NCI-H1694 (cell line): ENCODE measurements around the gene ARID4A.
"Not testable (repeated sequence)": the region's sequence is repeated elsewhere in the genome, so short reads cannot be mapped to it uniquely, and the experiment has no call there.

ENCODE experiments used
- DNase-seq: peaks from one replicate; lab custom pipeline; 2025; lab: John Stamatoyannopoulos, UW

The ARID4A gene, protein sequence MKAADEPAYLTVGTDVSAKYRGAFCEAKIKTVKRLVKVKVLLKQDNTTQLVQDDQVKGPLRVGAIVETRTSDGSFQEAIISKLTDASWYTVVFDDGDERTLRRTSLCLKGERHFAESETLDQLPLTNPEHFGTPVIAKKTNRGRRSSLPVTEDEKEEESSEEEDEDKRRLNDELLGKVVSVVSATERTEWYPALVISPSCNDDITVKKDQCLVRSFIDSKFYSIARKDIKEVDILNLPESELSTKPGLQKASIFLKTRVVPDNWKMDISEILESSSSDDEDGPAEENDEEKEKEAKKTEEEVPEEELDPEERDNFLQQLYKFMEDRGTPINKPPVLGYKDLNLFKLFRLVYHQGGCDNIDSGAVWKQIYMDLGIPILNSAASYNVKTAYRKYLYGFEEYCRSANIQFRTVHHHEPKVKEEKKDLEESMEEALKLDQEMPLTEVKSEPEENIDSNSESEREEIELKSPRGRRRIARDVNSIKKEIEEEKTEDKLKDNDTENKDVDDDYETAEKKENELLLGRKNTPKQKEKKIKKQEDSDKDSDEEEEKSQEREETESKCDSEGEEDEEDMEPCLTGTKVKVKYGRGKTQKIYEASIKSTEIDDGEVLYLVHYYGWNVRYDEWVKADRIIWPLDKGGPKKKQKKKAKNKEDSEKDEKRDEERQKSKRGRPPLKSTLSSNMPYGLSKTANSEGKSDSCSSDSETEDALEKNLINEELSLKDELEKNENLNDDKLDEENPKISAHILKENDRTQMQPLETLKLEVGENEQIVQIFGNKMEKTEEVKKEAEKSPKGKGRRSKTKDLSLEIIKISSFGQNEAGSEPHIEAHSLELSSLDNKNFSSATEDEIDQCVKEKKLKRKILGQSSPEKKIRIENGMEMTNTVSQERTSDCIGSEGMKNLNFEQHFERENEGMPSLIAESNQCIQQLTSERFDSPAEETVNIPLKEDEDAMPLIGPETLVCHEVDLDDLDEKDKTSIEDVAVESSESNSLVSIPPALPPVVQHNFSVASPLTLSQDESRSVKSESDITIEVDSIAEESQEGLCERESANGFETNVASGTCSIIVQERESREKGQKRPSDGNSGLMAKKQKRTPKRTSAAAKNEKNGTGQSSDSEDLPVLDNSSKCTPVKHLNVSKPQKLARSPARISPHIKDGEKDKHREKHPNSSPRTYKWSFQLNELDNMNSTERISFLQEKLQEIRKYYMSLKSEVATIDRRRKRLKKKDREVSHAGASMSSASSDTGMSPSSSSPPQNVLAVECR

DNA sequence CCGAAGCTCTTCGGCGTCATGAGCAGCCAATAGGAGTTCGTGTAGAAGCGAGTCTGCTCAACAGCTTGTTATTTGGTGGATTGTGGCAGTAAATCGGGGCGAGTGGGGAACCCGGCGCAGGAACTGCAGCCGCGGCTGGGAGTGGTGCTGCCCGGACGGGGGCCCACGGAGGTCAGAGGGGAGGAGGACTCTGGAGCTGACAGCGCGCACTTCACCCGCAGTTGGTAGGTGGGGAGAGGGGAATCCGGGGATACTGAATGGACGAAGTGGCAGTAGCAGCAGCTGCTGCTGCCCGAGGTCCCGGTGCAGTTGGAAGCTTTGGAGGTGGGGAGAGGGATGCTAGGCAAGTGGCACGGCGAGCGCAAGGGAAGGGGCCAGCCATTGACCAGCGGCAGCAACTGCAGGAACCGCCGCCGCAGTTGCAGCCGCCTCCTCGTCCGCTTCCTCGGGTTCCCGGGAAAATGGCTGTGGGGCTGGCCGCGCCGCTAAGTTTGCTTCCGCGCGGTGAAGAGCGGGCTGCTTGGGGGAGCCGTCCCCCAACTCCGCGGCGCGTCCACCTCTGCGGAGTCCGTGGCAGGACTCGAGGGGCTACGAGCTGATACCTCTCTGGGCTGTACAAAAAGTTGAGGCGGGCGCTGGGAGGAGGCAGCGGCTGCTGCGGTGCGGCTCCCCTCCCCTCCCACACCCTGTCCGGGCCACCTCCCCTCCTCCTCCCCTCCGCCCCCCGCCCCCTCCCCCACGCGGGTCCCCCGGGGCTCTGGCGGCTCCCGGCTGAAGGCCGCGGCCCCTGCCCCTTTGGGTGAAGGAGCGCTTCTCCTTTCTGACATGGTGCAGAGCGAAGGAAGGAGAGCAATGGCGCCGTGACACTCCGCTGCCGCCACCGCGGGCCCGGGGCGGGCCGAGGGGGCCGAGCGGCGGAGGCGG lies at the start of gene ARID4A:
Gene ARID4A (plus strand): TSS at position 79 of the 924 bp plus-strand sequence. CDS start 1,300 bp downstream, outside the sequence.
- DNase-seq, result no peak

DNA sequence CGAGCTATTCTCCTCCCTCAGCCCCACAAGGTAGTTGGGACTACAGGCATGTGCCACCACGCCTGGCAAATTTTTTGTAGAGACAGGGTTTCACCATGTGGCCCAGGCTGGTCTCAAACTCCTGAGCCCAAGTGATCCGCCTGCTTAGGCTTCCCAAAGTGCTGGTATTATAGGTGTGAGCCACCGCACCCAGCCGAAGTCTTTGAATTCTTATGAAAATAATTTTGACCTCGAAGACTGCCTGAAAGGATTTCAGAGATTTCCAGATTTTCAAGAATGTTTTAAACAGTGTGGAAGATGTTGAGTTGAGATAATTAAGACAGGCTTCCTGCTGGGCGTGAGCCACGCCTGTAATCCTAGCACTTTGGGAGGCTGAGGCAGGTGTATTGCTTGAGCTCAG lies 48.7 kb upstream of the ARID4A start:
- DNase-seq, result no peak

- no peak for DNase-seq
Measured at GRCh38 chr14:58258156-58258555, 40.2 kb upstream of the ARID4A start.

- DNase-seq, result not testable (repeated sequence)
Measured at GRCh38 chr14:58262005-58262404, 36.4 kb upstream of the ARID4A start.

DNA sequence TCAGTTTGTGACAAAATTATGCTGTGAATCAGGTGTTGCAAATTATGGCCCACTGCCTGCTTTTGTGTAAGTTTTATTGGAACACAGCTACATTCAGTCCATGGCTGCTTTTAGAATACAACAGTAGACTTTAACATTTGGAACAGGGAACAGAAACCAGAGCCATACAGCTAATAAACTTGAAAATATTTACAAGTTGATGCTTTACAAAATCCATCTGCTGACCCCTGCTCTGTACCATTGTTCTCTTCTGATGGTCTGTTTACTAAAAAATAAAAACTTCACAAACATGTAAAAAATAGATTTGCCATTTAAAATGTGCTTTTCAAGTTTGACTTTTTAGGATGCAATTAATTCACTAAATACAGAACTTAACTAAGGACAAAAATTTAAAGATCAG lies 33.0 kb upstream of the ARID4A start:
- DNase-seq, result no peak

GRCh38 chr14:58270628-58271027 lies 27.7 kb upstream of the ARID4A start:
- no peak for DNase-seq

- DNase-seq, result no peak
Measured at GRCh38 chr14:58272588-58273372, 25.6 kb upstream of the ARID4A start.

GRCh38 chr14:58274881-58275280 lies 23.5 kb upstream of the ARID4A start:
- no peak for DNase-seq

DNA sequence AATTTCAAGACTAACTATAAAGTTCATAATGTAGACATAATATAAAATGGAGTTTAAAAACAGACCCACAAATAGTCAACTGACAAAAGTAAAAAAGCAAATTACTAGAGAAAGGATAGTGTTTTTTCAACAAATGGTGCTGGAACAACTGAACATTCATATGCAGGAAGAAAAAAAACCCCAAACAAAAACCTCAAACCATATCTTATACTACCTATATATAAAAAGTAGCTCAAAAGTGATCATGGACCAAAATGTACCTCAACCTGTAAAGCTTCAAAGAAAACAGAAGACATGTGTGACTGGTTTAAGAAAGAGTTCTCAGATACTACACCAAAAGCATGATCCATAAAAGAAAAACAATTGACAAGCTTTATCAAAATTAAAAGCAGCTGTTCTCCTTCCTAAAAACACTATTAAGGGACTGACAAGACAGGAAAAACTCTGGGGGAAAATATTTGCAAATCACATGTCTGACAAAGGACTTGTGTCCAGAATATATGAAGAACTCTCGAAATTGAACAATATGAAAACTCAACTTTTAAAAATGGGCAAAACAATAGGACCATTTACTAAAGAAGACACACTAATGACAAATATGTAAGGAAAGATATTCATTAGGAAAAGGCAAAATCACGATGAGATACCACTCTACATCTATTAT lies 22.7 kb upstream of the ARID4A start:
- no peak for DNase-seq

DNA sequence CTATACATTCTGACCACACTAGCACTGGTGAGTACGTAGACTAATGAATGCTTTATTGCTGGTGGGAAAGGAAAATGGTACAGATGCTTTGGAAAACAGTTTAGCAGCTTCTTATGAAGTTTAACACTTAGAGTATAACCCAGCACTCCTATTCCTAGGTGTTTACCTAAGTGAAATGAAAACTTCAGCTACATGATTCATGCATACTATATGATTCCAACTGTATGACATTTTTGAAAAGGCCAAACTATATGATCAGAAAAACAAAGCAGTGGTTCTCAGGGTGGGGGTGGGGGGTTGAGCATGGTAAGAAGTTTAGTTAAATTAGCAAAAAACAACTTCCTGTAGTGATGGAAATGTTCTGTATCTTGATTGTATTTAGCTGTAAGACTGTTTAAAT lies 22.1 kb upstream of the ARID4A start:
- DNase-seq, result no peak

GRCh38 chr14:58278177-58278576 lies 20.2 kb upstream of the ARID4A start:
- no peak for DNase-seq

GRCh38 chr14:58280954-58281787 lies 17.2 kb upstream of the ARID4A start:
- DNase-seq, result no peak

DNA sequence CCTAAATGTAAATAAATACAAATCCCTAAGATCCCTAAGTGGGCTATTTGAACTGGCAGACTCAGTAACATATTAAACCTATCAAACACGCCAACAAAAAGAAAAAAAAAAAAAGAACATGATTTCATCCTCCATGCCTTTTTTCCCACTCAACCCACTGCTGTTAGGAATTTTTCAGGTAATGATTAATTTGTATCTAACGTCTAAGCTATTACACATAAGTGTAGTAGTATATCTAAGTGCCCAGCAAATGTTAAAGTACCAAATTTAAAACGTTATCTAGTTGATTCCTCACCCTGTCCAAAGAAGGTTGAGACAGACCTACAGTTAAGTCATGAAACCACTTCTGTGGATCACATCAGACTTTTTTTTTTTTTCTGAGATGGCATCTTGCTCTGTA lies 16.4 kb upstream of the ARID4A start:
- no peak for DNase-seq

- DNase-seq, result no peak
Measured at GRCh38 chr14:58282925-58283593, 15.3 kb upstream of the ARID4A start.

GRCh38 chr14:58283730-58284129 lies 14.6 kb upstream of the ARID4A start:
- DNase-seq, result no peak

GRCh38 chr14:58285132-58285531 lies 13.2 kb upstream of the ARID4A start:
- DNase-seq, result no peak

GRCh38 chr14:58287607-58288042 lies 10.7 kb upstream of the ARID4A start:
- no peak for DNase-seq

DNA sequence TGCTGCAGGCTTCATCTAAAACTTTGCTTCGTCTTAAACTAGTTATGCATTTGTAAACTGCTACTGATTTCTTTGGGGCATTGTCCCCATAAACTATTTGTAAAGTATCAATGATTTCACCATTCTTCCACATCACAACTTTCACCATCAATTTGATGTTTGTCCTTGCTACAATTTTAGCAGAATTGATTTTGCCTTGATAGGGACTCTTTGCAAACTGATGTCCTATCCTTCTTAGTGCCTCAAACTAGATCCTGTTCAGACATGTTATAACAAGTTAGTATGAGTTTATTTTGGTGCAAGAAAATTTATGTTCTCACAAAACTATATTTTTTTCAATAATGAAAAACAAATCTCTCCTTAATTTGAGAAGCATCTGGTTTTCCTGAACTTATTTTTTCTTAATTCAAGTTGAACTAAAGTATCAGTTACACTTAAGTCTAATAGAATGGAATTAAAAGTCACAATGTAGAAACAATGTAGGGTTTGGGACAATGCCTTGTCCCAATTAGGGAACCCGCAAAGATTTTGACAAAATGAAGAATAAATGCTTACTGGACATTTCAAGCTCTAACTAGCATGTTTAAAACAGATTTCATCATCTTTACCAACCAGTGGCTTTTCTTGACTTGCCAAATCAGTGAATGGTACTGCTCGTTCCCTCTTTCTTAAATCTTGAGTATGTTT lies 10.1 kb upstream of the ARID4A start:
- no peak for DNase-seq
